Heart right ventricle (tissue), 16 donors: ENCODE results near the gene NECTIN1. TPM values are rescaled to one million over a fixed set of nuclear protein-coding genes. Genes with fewer than 3 reads are reported as not detected.

Source experiments
- ATAC-seq, 8 donors: fragments of 200-7000 bp; cut with Tn5 transposase; one replicate each; pipeline ENCODE4 v1.9.1; 2020; ENCODE audit warnings: mild to moderate bottlenecking in 8 of 8, moderate library complexity in 8 of 8, moderate number of reproducible peaks in 1 of 8
- DNase-seq, 2 donors: peaks; one replicate each; pipeline ENCODE4 v3.0.0-alpha.2; 2020
- H3K27ac ChIP-seq, 10 donors: fragments of 200-600 bp; sonication (generic) in 2 of 10; one replicate each; pipeline versions ENCODE4 v1.5.0 to v1.8.0; 2020 to 2022; ENCODE audit warnings: mild to moderate bottlenecking in 3 of 10
- H3K27me3 ChIP-seq, 7 donors: fragments of 200-600 bp; one replicate each; pipeline ENCODE4 v1.8.0; 2021 to 2022; ENCODE audit warnings: mild to moderate bottlenecking in 2 of 7
- H3K36me3 ChIP-seq, 9 donors: fragments of 200-600 bp; sonication (generic) in 1 of 9; one replicate each; pipeline versions ENCODE4 v1.5.0 to v1.8.0; 2020 to 2022; ENCODE audit warnings: mild to moderate bottlenecking in 2 of 9
- H3K4me1 ChIP-seq, 9 donors: fragments of 200-600 bp; sonication (generic) in 1 of 9; one replicate each; pipeline versions ENCODE4 v1.5.0 to v1.8.0; 2020 to 2022; ENCODE audit warnings: mild to moderate bottlenecking in 4 of 9
- H3K4me3 ChIP-seq, 10 donors: fragments of 200-600 bp; sonication (generic) in 2 of 10; one replicate each; pipeline versions ENCODE4 v1.5.0 to v1.8.0; 2020 to 2022; ENCODE audit warnings: mild to moderate bottlenecking in 7 of 10, moderate library complexity in 2 of 10
- H3K9me3 ChIP-seq, 11 donors: fragments of 200-600 bp in 10 of 11; sonication (generic) in 2 of 11; one replicate each; pipeline versions ENCODE4 v1.5.0 to v1.8.0; 2013 to 2022; ENCODE audit warnings: mild to moderate bottlenecking in 2 of 11, control low read depth in 1 of 11, moderate library complexity in 1 of 11
- CTCF ChIP-seq, 9 donors: fragments of 200-600 bp; sonication (generic) in 2 of 9; IDR thresholded peaks; one replicate each; pipeline versions ENCODE4 v1.5.0 to v1.8.0; 2021 to 2022; ENCODE audit warnings: antibody characterized with exemption in 9 of 9, mild to moderate bottlenecking in 5 of 9, moderate library complexity in 1 of 9
- WGBS, 2 donors: extraction: QIAGEN DNeasy Blood & Tissue Kit; methylation state at CpG; one replicate each; pipeline ENCODE4 v1.1.7; 2013; ENCODE audit warnings: inconsistent platforms in 1 of 2; 5-methylcytosine and 5-hydroxymethylcytosine counted together
- intact Hi-C, 10 donors: fragments of 100-400 bp; cut with DNase I; formaldehyde crosslinking; loops; one replicate each; pipeline versions ENCODE4 v1.11.1 to v1.14.2; 2022
- polyA plus RNA-seq, 2 donors: library from polyadenylated mRNA; stranded (reverse); fragments of 200-250 nt; gene quantifications; one replicate each; pipeline ENCODE4 v1.2.3, GENCODE V29; 2013
- total RNA-seq, 10 donors: library from RNA; stranded (reverse); fragmentation: NEBNext Ultra II Directional in 3 of 10; extraction: Animal tissue kit (Norgen Biotek cat#: 25700) in 3 of 10; gene quantifications; one replicate each; pipeline versions ENCODE4 v1.2.1 to v1.2.4, GENCODE V29; 2021 to 2023
- donor health status: Arrhythmogenic right ventricular cardiomyopathy.
- donor health status: ischemic (EF 13 %, LVEDD 7.1; RV severe dilation, severe dysfunction).
- donor health status: healthy with polysubstance abuse.
- donor health status: DM: no; HTN: yes; CAD: no.
- donor health status: DM: no; HTN: no; CAD: no.
- donor health status: ischemic (EF 25% LVEDD 6.9; RV normal size, moderate dysfunction).
- donor health status: ischemic (EF 25% LVEDD 5.7; RV mildly dilated, moderate dysfunction).
- donor health status: healthy.
- donor health status: DM: yes; HTN: yes; CAD: no.
- donor health status: Ischemic cardiomyopathy.
- donor health status: ischemic (EF 35%, LVEDD 5.7; RV mildly dilated, moderate dysfunction).
- donor health status: nonischemic (EF 11% LVEDD 7.7; RV severe dilation, severe dysfunction).
- donor health status: DM: yes; HTN: yes; CAD: no.
- donor health status: PGD.
- donor health status: ischemic (EF 29% LVEDD 5.4; RV normal size, mild dysfunction).
- donor health status: nonischemic (EF 23%, LVEDD 6.1; RV moderate dilation, normal function).

NECTIN1 gene
- total and polyA plus RNA-seq, 12 donors = 4.0 to 22.8 (median 10.4) TPM

DNA sequence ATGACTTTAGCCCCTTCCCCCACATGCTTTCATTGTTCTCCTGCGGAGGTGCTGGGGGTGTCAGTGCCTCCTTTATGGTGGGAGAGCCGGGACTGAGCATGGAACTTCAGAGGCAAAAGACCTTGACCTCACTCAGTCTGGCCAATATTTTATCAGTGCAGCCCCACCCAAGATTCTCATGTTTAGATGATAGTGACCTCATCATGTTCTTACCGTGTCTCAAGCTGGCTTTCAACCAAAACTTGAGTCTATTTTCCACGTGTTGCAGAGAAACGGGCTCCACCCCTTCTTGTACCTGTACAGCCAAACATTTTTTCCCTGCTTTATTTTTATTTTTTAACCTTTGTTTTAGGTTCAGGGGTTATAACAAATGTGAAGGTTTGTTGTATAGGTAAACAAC, 47.7 kb upstream of the NECTIN1 start:
- DNase-seq = no peak
- no peaks in the 10 kb centered on the region for H3K27me3 ChIP-seq
- no peak overlapping the region for H3K27ac ChIP-seq
- H3K4me1 ChIP-seq = peaks cover 0 to 30% (median 19%) of the 10 kb centered on the region in 9 donors
- intact Hi-C loops = no loop called here
- H3K9me3 ChIP-seq = no peaks in the 10 kb centered on the region
- no peak for TF ChIP-seq CTCF (IDR thresholded peaks at IDR 0.05)
- 37 to 42% methylated on average over 5 of the region's 5 CpGs for WGBS, 2 donors
- no peak overlapping the region for H3K4me3 ChIP-seq
- ATAC-seq = no peak
- no peaks in the 10 kb centered on the region for H3K36me3 ChIP-seq

- H3K27ac ChIP-seq = no peak overlapping the region
- DNase-seq = no peak
- 57 to 64% methylated on average over 4 of the region's 4 CpGs for WGBS, 2 donors
These were observed 47.1 kb upstream of the NECTIN1 start for GRCh38 chr11:119776031-119776636.

DNA sequence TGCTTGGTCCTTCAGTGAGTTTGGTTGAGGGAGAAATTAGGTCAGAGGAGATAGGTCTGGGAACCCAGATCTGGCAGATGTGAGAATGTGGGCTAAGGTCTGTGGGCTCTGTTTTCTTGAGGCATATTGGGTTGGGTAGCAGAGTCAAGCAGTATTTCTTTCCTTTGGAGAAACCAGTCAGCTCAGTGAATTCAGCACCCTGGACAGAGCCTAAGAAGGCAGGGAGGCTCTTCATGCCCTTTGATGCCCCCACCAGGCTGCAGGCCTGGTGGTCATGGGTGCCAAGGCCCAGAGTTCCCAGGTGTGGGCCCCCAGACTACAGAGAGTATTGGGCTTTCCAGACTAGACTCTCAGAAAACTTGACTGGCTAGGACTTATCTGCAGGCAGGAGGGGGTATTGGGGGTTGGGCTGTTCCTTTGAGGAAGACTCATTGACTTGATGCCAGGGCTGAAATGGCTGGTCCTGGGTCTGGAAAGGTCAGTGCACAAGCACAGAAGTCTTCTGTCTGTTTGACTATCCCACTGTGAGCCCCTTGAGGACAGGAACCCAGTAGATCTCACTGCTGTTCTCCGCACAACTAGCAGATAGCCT, 45.3 kb upstream of the NECTIN1 start:
- no peak for TF ChIP-seq CTCF (IDR thresholded peaks at IDR 0.05)
- Histone ChIP-seq H3K36me3 (no peaks in the 10 kb centered on the region), H3K4me3 (no peak overlapping the region), H3K27me3 (no peaks in the 10 kb centered on the region), H3K9me3 (no peaks in the 10 kb centered on the region), H3K27ac (no peak overlapping the region), H3K4me1 (peaks cover 0 to 10% (median 9%) of the 10 kb centered on the region in 9 donors)
- intact Hi-C loops = no loop called here
- 94 to 95% methylated on average over 1 of the region's 1 CpG for WGBS, 2 donors
- no peak for ATAC-seq
- no peak for DNase-seq

More at GRCh38 chr11:119776031-119776636, 47.1 kb upstream of the NECTIN1 start:
- H3K4me3 ChIP-seq = no peak overlapping the region
- no peak for ATAC-seq
- peaks cover 0 to 29% (median 17%) of the 10 kb centered on the region in 9 donors for H3K4me1 ChIP-seq
- H3K9me3 ChIP-seq = no peaks in the 10 kb centered on the region
- no peaks in the 10 kb centered on the region for H3K27me3 ChIP-seq
- TF ChIP-seq CTCF (IDR thresholded peaks at IDR 0.05) = no peak
- intact Hi-C loops = no loop called here
- no peaks in the 10 kb centered on the region for H3K36me3 ChIP-seq

DNA sequence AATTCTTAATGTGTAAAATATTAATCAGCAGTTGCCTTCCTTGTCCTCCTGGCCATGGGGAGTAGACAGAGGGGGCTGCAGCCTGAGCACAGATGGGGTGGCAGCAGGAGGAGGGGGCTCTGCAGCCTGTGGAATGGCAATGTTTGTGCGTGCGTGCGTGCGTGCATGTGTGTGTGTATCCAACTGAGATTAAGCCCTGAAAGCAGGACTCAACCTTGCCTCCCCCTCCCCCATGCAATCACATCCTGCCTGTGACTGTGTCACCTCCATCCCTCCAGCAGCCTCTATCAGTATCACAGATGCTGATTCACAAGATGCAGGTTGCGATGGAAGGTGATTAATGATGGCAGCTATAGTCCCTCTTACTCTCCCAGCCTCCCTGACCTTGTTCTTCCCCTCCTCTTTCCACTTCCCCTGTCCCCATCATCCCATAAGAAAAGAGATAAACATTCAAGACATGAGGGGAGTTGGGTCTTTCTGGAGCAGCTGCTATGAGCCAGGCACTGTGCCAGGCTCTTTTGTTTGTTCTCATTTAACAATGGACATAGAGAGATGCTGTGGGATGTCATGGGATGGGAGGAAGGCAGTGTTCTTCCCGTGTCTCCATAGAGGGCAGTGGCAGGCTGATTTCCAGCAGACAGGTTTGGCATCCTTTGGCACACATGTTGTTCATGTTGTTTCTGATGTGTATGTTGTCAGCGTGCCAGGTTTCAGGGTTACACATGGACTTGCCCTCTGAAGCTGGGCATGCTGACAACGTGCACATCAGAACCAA, 43.8 kb upstream of the NECTIN1 start:
- H3K27me3 ChIP-seq = no peaks in the 10 kb centered on the region
- intact Hi-C loops = no loop called here
- no peaks in the 10 kb centered on the region for H3K36me3 ChIP-seq
- peaks cover 0 to 5% (median 0%) of the 10 kb centered on the region in 11 donors for H3K9me3 ChIP-seq
- no peak overlapping the region for H3K27ac ChIP-seq
- ATAC-seq = no peak
- no peak overlapping the region for H3K4me3 ChIP-seq
- no peak for DNase-seq
- WGBS, 2 donors = 66 to 74% methylated on average over 8 of the region's 8 CpGs
- no peak for TF ChIP-seq CTCF (IDR thresholded peaks at IDR 0.05)
- H3K4me1 ChIP-seq = no peaks in the 10 kb centered on the region
